GM12878 (cell line): ENCODE results near the gene IFNK. TPM values are rescaled to one million over a fixed set of nuclear protein-coding genes. Genes with fewer than 3 reads are reported as not detected.

Source experiments
- ATAC-seq: fragments of 200-7000 bp; cut with Tn5 transposase; 3 replicates; pipeline ENCODE4 v1.9.1; 2020; ENCODE audit warnings: mild to moderate bottlenecking, moderate library complexity
- BruUV-seq: library from RNA; stranded (reverse); fragments of 400-500 nt; replicated peaks from 2 replicates; lab custom pipeline; 2021; lab: Mats Ljungman, UMichigan
- CTCF ChIA-PET: fragments of 300-600 bp; sonication (Branson Sonifier 250); formaldehyde crosslinking; extraction: SDS; loops from one replicate; lab custom pipeline; 2021; ENCODE audit warnings: inconsistent platforms; lab: Yijun Ruan, JAX
- POLR2A ChIA-PET: fragments of 350-600 bp; formaldehyde crosslinking; extraction: SDS; loops from one replicate; lab custom pipeline; 2021; ENCODE audit warnings: inconsistent platforms; lab: Charles Lee
- RAD21 ChIA-PET: fragments of 300-600 bp; sonication (Branson Sonifier 250); formaldehyde crosslinking; loops from one replicate; lab custom pipeline; 2023; ENCODE audit warnings: antibody characterized with exemption; ENCODE audit not compliant: unreplicated experiment; lab: Charles Lee
- SMC1A ChIA-PET: fragments of 300-600 bp; sonication (Branson Sonifier 250); formaldehyde crosslinking; loops from one replicate; lab custom pipeline; 2023; ENCODE audit not compliant: unreplicated experiment, uncharacterized antibody; lab: Charles Lee
- DNase-seq: peaks from one replicate; pipeline ENCODE4 v3.0.0-alpha.2; 2011; ENCODE audit warnings: low read depth, low spot score
- FAIRE-seq: peaks from 3 replicates; lab custom pipeline; 2011; peaks lifted over from hg19 to GRCh38; lab: Jason Lieb, UNC
- H2AFZ ChIP-seq: 2 replicates; pipeline ENCODE4 v1.6.0; 2011; ENCODE audit warnings: low read depth, low read length, control low read depth; ENCODE audit not compliant: control insufficient read depth
- H3K27ac ChIP-seq: 2 replicates; pipeline ENCODE4 v1.5.1; 2011; ENCODE audit warnings: control low read depth; ENCODE audit not compliant: control insufficient read depth, insufficient read depth
- H3K27me3 ChIP-seq, 2 experiments: replicated peaks in 1 of 2; 2 replicates each; pipeline versions ENCODE4 v1.6.0 to v1.6.1; 2011; ENCODE audit warnings: low read length in 1 of 2; ENCODE audit not compliant: control insufficient read depth in 2 of 2, insufficient read depth in 2 of 2
- H3K36me3 ChIP-seq, 2 experiments: 2 replicates each; pipeline ENCODE4 v1.5.1; 2011; ENCODE audit warnings: low read length in 1 of 2; ENCODE audit not compliant: control insufficient read depth in 2 of 2, insufficient read depth in 2 of 2
- H3K4me1 ChIP-seq: 2 replicates; pipeline ENCODE4 v1.6.1; 2011; ENCODE audit warnings: mild to moderate bottlenecking, low read length, moderate library complexity, mixed read lengths; ENCODE audit not compliant: control insufficient read depth, insufficient read depth
- H3K4me2 ChIP-seq: 2 replicates; pipeline ENCODE4 v1.6.0; 2011; ENCODE audit warnings: control low read depth; ENCODE audit not compliant: control insufficient read depth, insufficient read depth
- H3K4me3 ChIP-seq: fragments of 200-600 bp; sonication (generic); 2 replicates; pipeline ENCODE4 v1.5.1; 2016
- H3K79me2 ChIP-seq: 2 replicates; pipeline ENCODE4 v1.6.0; 2011; ENCODE audit warnings: low read length; ENCODE audit not compliant: control insufficient read depth, insufficient read depth
- H3K9ac ChIP-seq: 2 replicates; pipeline ENCODE4 v1.8.0; 2011; ENCODE audit warnings: low read length, control low read depth, mixed read lengths; ENCODE audit not compliant: control insufficient read depth, insufficient read depth
- H3K9me3 ChIP-seq: replicated peaks from 3 replicates; pipeline ENCODE4 v1.5.1; 2011; ENCODE audit warnings: mild to moderate bottlenecking, low read length; ENCODE audit not compliant: control insufficient read depth, insufficient read depth
- H4K20me1 ChIP-seq: 2 replicates; pipeline ENCODE4 v1.6.0; 2011; ENCODE audit not compliant: control insufficient read depth, insufficient read depth
- CBFB ChIP-seq: IDR thresholded peaks from 2 replicates; pipeline ENCODE4 v1.6.1; 2016; ENCODE audit warnings: antibody characterized with exemption, low read depth
- CEBPZ ChIP-seq: fragments of 150-350 bp; IDR thresholded peaks from 2 replicates; pipeline ENCODE4 v1.6.1; 2016; ENCODE audit warnings: low read depth, low read length
- CHD4 ChIP-seq: fragments of 200-600 bp; sonication (generic); IDR thresholded peaks from 2 replicates; pipeline ENCODE4 v1.6.1; 2016; ENCODE audit warnings: mild to moderate bottlenecking
- ELK1 ChIP-seq: IDR thresholded peaks from 2 replicates; pipeline ENCODE4 v1.6.1; 2012; ENCODE audit warnings: low read depth, low read length, improper control_type of control experiment
- FOS ChIP-seq: IDR thresholded peaks from 3 replicates; pipeline ENCODE4 v1.6.1; 2011; ENCODE audit warnings: borderline replicate concordance; ENCODE audit not compliant: insufficient read length; ENCODE audit errors: extremely low read depth
- IRF5 ChIP-seq: fragments of 450-650 bp; IDR thresholded peaks from 2 replicates; pipeline ENCODE4 v1.6.1; 2017; ENCODE audit warnings: borderline replicate concordance
- JUND ChIP-seq: IDR thresholded peaks from 2 replicates; pipeline ENCODE4 v1.6.1; 2012; ENCODE audit warnings: low read depth, mild to moderate bottlenecking, low read length, improper control_type of control experiment, moderate library complexity
- KLF5 ChIP-seq: fragments of 450-650 bp; IDR thresholded peaks from 2 replicates; pipeline ENCODE4 v1.6.1; 2014; ENCODE audit warnings: mild to moderate bottlenecking; ENCODE audit not compliant: partially characterized antibody
- MEF2B ChIP-seq: fragments of 450-650 bp; IDR thresholded peaks from 2 replicates; pipeline ENCODE4 v1.6.1; 2018; ENCODE audit warnings: mild to moderate bottlenecking, moderate library complexity; ENCODE audit not compliant: partially characterized antibody, poor library complexity, severe bottlenecking
- NFIC ChIP-seq: IDR thresholded peaks from 2 replicates; pipeline ENCODE4 v1.6.1; 2012; ENCODE audit warnings: low read depth, mild to moderate bottlenecking, inconsistent platforms, low read length, moderate library complexity
- RB1 ChIP-seq: fragments of 450-650 bp; formaldehyde crosslinking; IDR thresholded peaks from 2 replicates; pipeline ENCODE4 v1.6.1; 2017; ENCODE audit warnings: mild to moderate bottlenecking, borderline replicate concordance
- SMAD1 ChIP-seq: fragments of 450-650 bp; IDR thresholded peaks from 2 replicates; pipeline ENCODE4 v1.6.1; 2018; ENCODE audit warnings: mild to moderate bottlenecking, low read depth; ENCODE audit not compliant: partially characterized antibody
- SPI1 ChIP-seq: IDR thresholded peaks from 2 replicates; pipeline ENCODE4 v1.6.1; 2011; ENCODE audit warnings: low read depth, mild to moderate bottlenecking, low read length, moderate library complexity, borderline replicate concordance; ENCODE audit not compliant: insufficient read depth
- TCF3 ChIP-seq: IDR thresholded peaks from 2 replicates; pipeline ENCODE4 v1.6.1; 2012; ENCODE audit warnings: low read depth, mild to moderate bottlenecking, low read length, borderline replicate concordance; ENCODE audit not compliant: insufficient read depth
- TCF7 ChIP-seq: IDR thresholded peaks from 2 replicates; pipeline ENCODE4 v1.6.1; 2014; ENCODE audit warnings: antibody characterized with exemption, borderline replicate concordance
- YY1 ChIP-seq: IDR thresholded peaks from 2 replicates; pipeline ENCODE4 v1.6.1; 2011; ENCODE audit warnings: low read depth, mild to moderate bottlenecking, low read length
- WGBS: methylation state at CpG from one replicate; pipeline ENCODE4 v1.1.6; 2016; ENCODE audit warnings: low lambda C conversion rate; ENCODE audit not compliant: insufficient replicate concordance, insufficient coverage; ENCODE audit errors: missing lambda C conversion rate; 5-methylcytosine and 5-hydroxymethylcytosine counted together
- in situ Hi-C: fragments of 300-500 bp; cut with MboI; formaldehyde crosslinking; loops from 9 replicates; pipeline ENCODE4 v1.14.3; 2018; ENCODE audit warnings: mixed read lengths
- intact Hi-C: fragments of 100-400 bp; cut with micrococcal nuclease; formaldehyde crosslinking; loops from one replicate; pipeline ENCODE4 v1.14.2; 2022; ENCODE audit not compliant: unreplicated experiment
- polyA plus RNA-seq, 11 experiments: library from polyadenylated mRNA; depleted of rRNA in 4 of 11; unstranded in 6 of 11; stranded (reverse) in 5 of 11; fragments of >200 nt; fragmentation: Nextera tagmentation in 4 of 11; fragmentation: Illumina TruSeq in 1 of 11; extraction: Ambion mirVana in 4 of 11; extraction: Trizol in 1 of 11; gene quantifications; 1 replicate in 1 of 11; 2 replicates in 10 of 11; pipeline versions ENCODE4 v1.2.1 to v1.2.3, GENCODE V29; 2011 to 2016; ENCODE audit warnings: inconsistent platforms in 2 of 11, missing spikeins in 2 of 11, low read depth in 1 of 11
- total RNA-seq, 4 experiments: library from RNA; depleted of rRNA in 3 of 4; stranded (reverse); fragments of >200 nt in 3 of 4; fragmentation: Illumina TruSeq in 1 of 4; extraction: Trizol in 1 of 4; gene quantifications; 2 replicates each; pipeline versions ENCODE4 v1.2.1 to v1.2.3, GENCODE V29; 2013 to 2021

IFNK gene
- total and polyA plus RNA-seq, 10 of the 15 experiments (the other 5 are each of a cell fraction or from before 2014, with no cell fraction given), result 0.06 TPM; not detected in 9

- ChIA-PET POLR2A (interaction anchor here (0.6 to 3.6 kb wide), 4 partner anchors 10 to 207 kb away, joined by 3 to 21 read pairs (median 5); partner anchors contain the start of gene MOB3B), CTCF (interaction anchor here (0.7 to 6.2 kb wide), 10 partner anchors 7 to 208 kb away, joined by 3 to 65 read pairs (median 4); partner anchors contain the start of genes C9orf72 and MOB3B), RAD21 (interaction anchor here (0.7 to 6.3 kb wide), 8 partner anchors 9 to 211 kb away, joined by 3 to 62 read pairs (median 4); partner anchors contain the start of genes C9orf72 and MOB3B), SMC1A (interaction anchor here (0.6 to 11.1 kb wide), 13 partner anchors 7 to 374 kb away, joined by 3 to 89 read pairs (median 4); partner anchors contain the start of gene MOB3B)
- in situ Hi-C loops, result no loop called here
- BruUV-seq, result no TSS peak
- H3K27ac ChIP-seq, result peak overlapping the region; percentile 4
- no peaks in the 10 kb centered on the region for H3K79me2 ChIP-seq
- peaks cover 10% of the 10 kb centered on the region for H3K4me1 ChIP-seq
- H3K4me2 ChIP-seq, result peak overlapping the region; percentile 65
- H3K36me3 ChIP-seq, result no peaks in the 10 kb centered on the region
- H3K4me3 ChIP-seq, result no peak overlapping the region
- no peak overlapping the region; the same call in 1 of the 2 replicates for H2AFZ ChIP-seq
- no peaks in the 10 kb centered on the region for H3K9me3 ChIP-seq
- intact Hi-C loops, result no loop called here
- H4K20me1 ChIP-seq, result no peaks in the 10 kb centered on the region
- ATAC-seq, result peak; percentile 66
- WGBS, result 47% methylated on average over 5 of the region's 5 CpGs
- DNase-seq, result peak; percentile 35
- peak; percentile 54 for FAIRE-seq
- no peak overlapping the region; the same call in 1 of the 2 replicates for H3K9ac ChIP-seq
- no peaks in the 10 kb centered on the region for H3K27me3 ChIP-seq
- TF ChIP-seq IRF5 (no peak), MEF2B (peak; percentile 31), NFIC (peak; percentile 28; the same call in 1 of the 2 replicates), KLF5 (no peak), FOS (no peak), CHD4 (no peak), RB1 (no peak), YY1 (0 out of 2 replicates have a peak, but pooled peaks have one; percentile 13), ELK1 (no peak), CEBPZ (no peak), TCF7 (no peak), JUND (no peak), SMAD1 (no peak), SPI1 (no peak; the same call in 1 of the 2 replicates), TCF3 (no peak), CBFB (no peak)
These were observed 15.7 kb downstream of the IFNK start for GRCh38 chr9:27539479-27540441.
